GM10266 (cell line): ENCODE results near the gene TAF7.

Experiments
- DNase-seq: peaks from one replicate; pipeline ENCODE4 v3.0.0; 2012; ENCODE audit errors: extremely low spot score
- CTCF ChIP-seq: IDR thresholded peaks from 2 replicates; pipeline ENCODE4 v1.5.1; 2012; ENCODE audit warnings: mild to moderate bottlenecking, low read depth; ENCODE audit not compliant: control insufficient read depth, insufficient read depth; ENCODE audit errors: missing control alignments

The TAF7 gene

DNA sequence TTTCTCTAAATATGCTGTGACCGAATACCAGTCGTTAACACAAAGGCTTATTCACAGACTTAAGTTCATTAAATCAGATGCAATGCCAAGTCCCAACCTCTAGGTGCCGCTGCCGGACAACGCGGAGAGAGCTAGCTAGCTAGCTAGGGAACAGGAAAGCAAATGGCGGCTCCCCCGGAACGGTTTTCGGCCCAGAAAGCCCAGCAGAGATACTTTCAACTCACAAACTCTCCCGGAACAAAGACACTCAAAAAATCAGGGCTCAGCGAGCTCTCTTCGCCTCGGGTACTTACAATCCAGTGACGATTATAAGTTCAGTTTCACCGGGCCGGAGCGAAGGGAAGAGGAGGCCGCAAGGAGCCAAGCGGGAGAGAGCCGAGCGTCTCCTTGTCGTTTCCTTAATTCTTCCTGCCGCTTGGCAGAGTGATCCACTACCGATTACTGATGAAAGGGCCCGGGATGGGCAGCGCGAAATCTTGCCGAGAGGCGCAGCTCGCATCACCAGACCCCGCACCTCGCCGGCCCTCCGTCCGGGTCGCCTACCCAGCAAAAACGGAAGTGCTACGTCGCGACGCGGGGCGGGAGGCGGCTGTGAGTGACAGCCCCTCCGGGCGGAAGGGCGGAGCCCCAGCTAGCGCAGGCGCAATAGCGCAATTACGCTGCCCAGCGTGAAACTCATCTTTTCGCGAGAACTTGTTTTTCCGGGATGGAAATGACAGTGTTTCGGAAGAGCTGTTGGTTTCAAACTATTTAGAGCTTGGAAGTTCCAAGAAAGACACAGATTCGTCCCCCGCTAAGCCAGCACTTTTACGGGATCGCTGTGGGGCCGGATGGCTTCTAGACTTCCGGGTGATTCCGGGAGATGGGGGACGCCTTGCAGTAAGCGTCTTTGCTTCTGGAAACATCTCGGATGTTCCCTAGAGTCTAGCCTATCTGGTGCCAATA, at the start of gene TAF7:
Gene TAF7, minus strand, starts transcription at position 560 of the 945 bp plus-strand sequence. CDS start 740 bp downstream, outside the sequence.
- DNase-seq, result peak; percentile 93
- peak; percentile 97 for TF ChIP-seq CTCF

DNA sequence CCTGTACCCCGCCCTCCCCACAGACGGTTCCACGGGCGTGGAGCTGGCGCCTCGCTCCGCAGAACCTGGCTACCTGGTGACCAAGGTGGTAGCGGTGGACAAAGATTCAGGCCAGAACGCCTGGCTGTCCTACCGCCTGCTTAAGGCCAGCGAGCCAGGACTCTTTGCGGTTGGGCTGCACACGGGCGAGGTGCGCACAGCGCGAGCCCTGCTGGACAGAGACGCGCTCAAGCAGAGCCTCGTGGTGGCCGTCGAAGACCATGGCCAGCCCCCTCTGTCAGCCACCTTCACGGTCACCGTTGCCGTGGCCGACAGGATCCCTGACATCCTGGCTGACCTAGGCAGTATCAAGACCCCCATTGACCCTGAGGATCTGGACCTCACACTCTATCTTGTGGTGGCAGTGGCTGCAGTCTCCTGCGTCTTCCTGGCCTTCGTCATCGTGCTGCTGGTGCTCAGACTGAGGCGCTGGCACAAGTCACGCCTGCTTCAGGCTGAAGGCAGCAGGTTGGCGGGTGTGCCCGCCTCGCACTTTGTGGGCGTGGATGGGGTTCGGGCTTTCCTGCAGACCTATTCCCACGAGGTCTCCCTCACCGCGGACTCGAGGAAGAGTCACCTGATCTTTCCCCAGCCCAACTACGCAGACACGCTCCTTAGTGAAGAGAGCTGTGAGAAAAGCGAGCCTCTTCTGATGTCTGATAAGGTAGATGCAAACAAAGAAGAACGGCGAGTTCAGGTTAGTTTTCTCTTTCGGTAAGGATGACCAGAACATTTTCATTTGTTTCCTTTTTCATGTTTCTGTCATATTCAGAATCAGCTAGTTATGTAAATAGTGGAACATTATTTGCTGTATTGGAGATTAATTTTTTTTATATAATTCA, 45.7 kb upstream of the TAF7 start:
- no peak for TF ChIP-seq CTCF
- DNase-seq, result no peak

- no peak for TF ChIP-seq CTCF
- no peak for DNase-seq
Measured at GRCh38 chr5:141363952-141364660, 43.5 kb upstream of the TAF7 start, which contains the start of gene PCDHGA5. PCDHGA5 (plus strand) TSS chr5:141364162; CDS start chr5:141364331, 169 bp downstream.

GRCh38 chr5:141362719-141363118, 42.1 kb upstream of the TAF7 start:
- no peak for DNase-seq
- TF ChIP-seq CTCF, result no peak

GRCh38 chr5:141360685-141361084, 40.1 kb upstream of the TAF7 start:
- no peak for DNase-seq
- no peak for TF ChIP-seq CTCF

DNA sequence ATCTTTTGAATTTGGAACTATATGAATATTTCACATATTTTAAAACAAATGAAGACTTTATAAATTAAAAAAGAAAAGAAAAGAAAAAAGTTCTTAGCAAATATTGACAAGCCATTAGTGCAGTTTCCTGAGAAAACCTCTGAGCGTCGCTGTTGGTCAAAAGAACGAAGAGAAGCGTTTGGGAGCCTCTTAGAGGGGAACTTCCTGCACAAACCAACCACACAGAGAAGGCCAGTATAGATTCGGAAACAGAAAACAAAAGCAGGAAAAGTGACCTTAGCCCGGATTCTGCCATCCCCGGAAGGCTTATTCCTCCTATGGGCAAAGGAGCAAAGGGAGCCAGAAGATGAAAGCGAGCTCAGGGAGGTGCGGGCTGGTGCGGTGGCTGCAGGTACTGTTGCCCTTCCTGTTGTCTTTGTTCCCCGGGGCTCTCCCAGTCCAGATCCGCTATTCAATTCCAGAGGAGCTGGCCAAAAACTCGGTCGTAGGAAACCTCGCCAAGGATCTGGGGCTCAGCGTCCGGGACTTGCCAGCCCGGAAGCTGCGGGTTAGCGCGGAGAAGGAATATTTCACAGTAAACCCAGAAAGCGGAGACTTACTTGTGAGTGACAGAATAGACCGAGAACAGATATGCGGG, 39.3 kb upstream of the TAF7 start, which contains the start of gene PCDHGB2:
Gene PCDHGB2, plus strand, starts transcription at position 205 of the 637 bp plus-strand sequence. Its CDS starts 142 bp downstream, at position 347.
- TF ChIP-seq CTCF, result peak; percentile 31
- DNase-seq, result peak; percentile 69
